ENCODE measurements around the gene OSGIN1. TPM values are rescaled to one million over a fixed set of nuclear protein-coding genes. Genes with fewer than 3 reads are reported as not detected.

OSGIN1 gene
- total and polyA plus RNA-seq, 2 donors (not counting 1 experiment from before 2014, with no cell fraction given): 0.85 to 1.8 TPM

- Mint-ChIP-seq H3K27me3 (no peaks in the 10 kb centered on the region), H3K9me3 (ENCODE audit: insufficient read depth) (no peaks in the 10 kb centered on the region), H3K4me1 (no peaks in the 10 kb centered on the region), H3K4me3 (no peak overlapping the region), H3K27ac (no peak overlapping the region)
- CTCF ChIA-PET: no interaction called here
- Histone ChIP-seq H3K9ac (ENCODE audit: low read length) (no peak overlapping the region), H3K27ac (ENCODE audit: low read length in 2 of 2) (no peak overlapping the region), H3K4me3 (ENCODE audit: control extremely low read depth in 1 of 5, extremely low read depth in 1 of 5, insufficient read depth in 1 of 5, low read depth in 2 of 5, low read length in 4 of 5) (no peak overlapping the region), H3K27me3 (replicated peaks in 1 of 4; ENCODE audit: control extremely low read depth in 1 of 4, control insufficient read depth in 3 of 4, insufficient read depth in 4 of 4, low read length in 3 of 4) (no peaks in the 10 kb centered on the region), H3K79me2 (ENCODE audit: control insufficient read depth, insufficient read depth, low read length) (no peaks in the 10 kb centered on the region), H4K20me1 (ENCODE audit: control insufficient read depth, insufficient read depth, low read length, poor library complexity, severe bottlenecking) (no peaks in the 10 kb centered on the region), H3K4me1 (ENCODE audit: control insufficient read depth in 2 of 2, insufficient read depth in 2 of 2, low read length in 2 of 2) (no peaks in the 10 kb centered on the region), H3K4me2 (replicated peaks; ENCODE audit: low read depth, low read length, poor library complexity, severe bottlenecking) (no peak overlapping the region), H2AFZ (ENCODE audit: insufficient read depth, low read depth, low read length, poor library complexity, severe bottlenecking) (no peak overlapping the region), H3K36me3 (replicated peaks in 1 of 2; ENCODE audit: control extremely low read depth in 1 of 2, control insufficient read depth in 1 of 2, extremely low read depth in 1 of 2, insufficient read depth in 2 of 2, low read length in 1 of 2) (peaks cover 0 to 37% of the 10 kb centered on the region in 2 experiments), H3K9me3 (ENCODE audit: control extremely low read depth in 1 of 3, control insufficient read depth in 2 of 3, insufficient read depth in 1 of 3, low read length in 2 of 3) (no peaks in the 10 kb centered on the region)
- 85% methylated on average over 1 of the region's 2 CpGs for WGBS (ENCODE audit: insufficient coverage)
- no peak for ATAC-seq (ENCODE audit: low read depth)
- intact Hi-C loops (cut with micrococcal nuclease): no loop called here
- POLR2A ChIA-PET: no interaction called here
- TF ChIP-seq CTCF (IDR thresholded peaks at IDR 0.05) (no peak), EZH2 (IDR thresholded peaks at IDR 0.05; ENCODE audit: borderline replicate concordance, insufficient read depth, low read depth, low read length, poor library complexity, severe bottlenecking) (no peak)
- DNase-seq: no peak
Observed at GRCh38 chr16:83920894-83921491, 32.0 kb upstream of the OSGIN1 start.

GRCh38 chr16:83923581-83924365 lies 29.3 kb upstream of the OSGIN1 start:
- Histone ChIP-seq H3K4me3 (ENCODE audit: control extremely low read depth in 1 of 5, extremely low read depth in 1 of 5, insufficient read depth in 1 of 5, low read depth in 2 of 5, low read length in 4 of 5) (no peak overlapping the region), H3K4me2 (replicated peaks; ENCODE audit: low read depth, low read length, poor library complexity, severe bottlenecking) (no peak overlapping the region), H4K20me1 (ENCODE audit: control insufficient read depth, insufficient read depth, low read length, poor library complexity, severe bottlenecking) (no peaks in the 10 kb centered on the region), H2AFZ (ENCODE audit: insufficient read depth, low read depth, low read length, poor library complexity, severe bottlenecking) (no peak overlapping the region), H3K9ac (ENCODE audit: low read length) (no peak overlapping the region), H3K27me3 (replicated peaks in 1 of 4; ENCODE audit: control extremely low read depth in 1 of 4, control insufficient read depth in 3 of 4, insufficient read depth in 4 of 4, low read length in 3 of 4) (no peaks in the 10 kb centered on the region), H3K4me1 (ENCODE audit: control insufficient read depth in 2 of 2, insufficient read depth in 2 of 2, low read length in 2 of 2) (no peaks in the 10 kb centered on the region), H3K79me2 (ENCODE audit: control insufficient read depth, insufficient read depth, low read length) (no peaks in the 10 kb centered on the region), H3K27ac (ENCODE audit: low read length in 2 of 2) (no peak overlapping the region), H3K9me3 (ENCODE audit: control extremely low read depth in 1 of 3, control insufficient read depth in 2 of 3, insufficient read depth in 1 of 3, low read length in 2 of 3) (no peaks in the 10 kb centered on the region), H3K36me3 (replicated peaks in 1 of 2; ENCODE audit: control extremely low read depth in 1 of 2, control insufficient read depth in 1 of 2, extremely low read depth in 1 of 2, insufficient read depth in 2 of 2, low read length in 1 of 2) (peaks cover 0 to 20% of the 10 kb centered on the region in 2 experiments)
- WGBS (ENCODE audit: insufficient coverage): 93% methylated on average over 23 of the region's 31 CpGs
- Mint-ChIP-seq H3K27me3 (no peaks in the 10 kb centered on the region), H3K9me3 (ENCODE audit: insufficient read depth) (no peaks in the 10 kb centered on the region), H3K4me3 (no peak overlapping the region), H3K27ac (no peak overlapping the region), H3K4me1 (no peaks in the 10 kb centered on the region)
- no peak for DNase-seq
- POLR2A ChIA-PET: no interaction called here
- TF ChIP-seq CTCF (IDR thresholded peaks at IDR 0.05) (no peak), EZH2 (IDR thresholded peaks at IDR 0.05; ENCODE audit: borderline replicate concordance, insufficient read depth, low read depth, low read length, poor library complexity, severe bottlenecking) (no peak)
- CTCF ChIA-PET: interaction anchor here (6.9 kb wide), 1 partner anchor 98 kb away, joined by 39 read pairs; no protein-coding TSS in a partner anchor
- ATAC-seq (ENCODE audit: low read depth): no peak
- intact Hi-C loops (cut with micrococcal nuclease): no loop called here

All from B cell (primary cell).